WTC11 (cell line): ENCODE measurements around the gene OTUD6A. TPM values are rescaled to one million over a fixed set of nuclear protein-coding genes. Genes with fewer than 3 reads are reported as not detected.

Source experiments
- ATAC-seq: fragments of 200-7000 bp; cut with Tn5 transposase; 2 replicates; pipeline ENCODE4 v1.10.0; 2021; ENCODE audit warnings: mild to moderate bottlenecking, moderate library complexity
- CTCF ChIA-PET: fragments of 300-600 bp; sonication (Branson Sonifier 250); formaldehyde crosslinking; loops from one replicate; lab custom pipeline; 2021; ENCODE audit warnings: antibody characterized with exemption; lab: Charles Lee
- POLR2A ChIA-PET: fragments of 350-600 bp; sonication (Branson Sonifier 250); formaldehyde crosslinking; loops from one replicate; lab custom pipeline; 2021; ENCODE audit warnings: antibody characterized with exemption; lab: Charles Lee
- DNase-seq: peaks from one replicate; pipeline ENCODE4 v3.0.0; 2021; ENCODE audit warnings: low spot score
- H3K27ac Mint-ChIP-seq: 2 replicates; pipeline ENCODE4 v1.8.0; 2021; ENCODE audit warnings: mixed read lengths
- H3K27me3 Mint-ChIP-seq: 2 replicates; pipeline ENCODE4 v1.8.0; 2021; ENCODE audit warnings: low read depth, mild to moderate bottlenecking, moderate library complexity, mixed read lengths
- H3K36me3 Mint-ChIP-seq: 2 replicates; pipeline ENCODE4 v1.8.0; 2021; ENCODE audit warnings: mixed read lengths
- H3K4me1 Mint-ChIP-seq: 2 replicates; pipeline ENCODE4 v1.8.0; 2022; ENCODE audit warnings: mixed read lengths
- H3K4me3 Mint-ChIP-seq: 2 replicates; pipeline ENCODE4 v1.8.0; 2021; ENCODE audit warnings: mild to moderate bottlenecking, moderate library complexity, mixed read lengths
- H3K9me3 Mint-ChIP-seq: 2 replicates; pipeline ENCODE4 v1.8.0; 2021; ENCODE audit warnings: mixed read lengths
- ARID4B ChIP-seq: sonication (generic); formaldehyde crosslinking; IDR thresholded peaks from 2 replicates; pipeline ENCODE4 v1.8.0; 2023; ENCODE audit warnings: missing genetic modification reagents, mild to moderate bottlenecking, borderline replicate concordance
- EMX1 ChIP-seq: fragments of 250-450 bp; sonication (Bioruptor Pico); IDR thresholded peaks from 2 replicates; pipeline ENCODE4 v1.8.0; 2021; ENCODE audit warnings: mild to moderate bottlenecking
- FOXP4 ChIP-seq: sonication (generic); formaldehyde crosslinking; IDR thresholded peaks from 2 replicates; pipeline ENCODE4 v1.8.0; 2022; ENCODE audit warnings: mild to moderate bottlenecking, missing genetic modification reagents
- HMGXB4 ChIP-seq: sonication (generic); formaldehyde crosslinking; IDR thresholded peaks from 2 replicates; pipeline ENCODE4 v1.8.1; 2023; ENCODE audit warnings: mild to moderate bottlenecking, moderate library complexity, missing genetic modification reagents
- JUN ChIP-seq: sonication (generic); formaldehyde crosslinking; IDR thresholded peaks from 2 replicates; pipeline ENCODE4 v1.8.0; 2023; ENCODE audit warnings: mild to moderate bottlenecking, missing genetic modification reagents
- MAX ChIP-seq: sonication (generic); formaldehyde crosslinking; IDR thresholded peaks from 2 replicates; pipeline ENCODE4 v1.8.0; 2022; ENCODE audit warnings: mild to moderate bottlenecking, missing genetic modification reagents
- MLX ChIP-seq: sonication (generic); formaldehyde crosslinking; IDR thresholded peaks from 2 replicates; pipeline ENCODE4 v1.8.1; 2023; ENCODE audit warnings: mild to moderate bottlenecking, missing genetic modification reagents, moderate library complexity
- PRDM15 ChIP-seq: sonication (generic); formaldehyde crosslinking; IDR thresholded peaks from 2 replicates; pipeline ENCODE4 v1.8.0; 2022; ENCODE audit warnings: missing genetic modification reagents
- SMAD4 ChIP-seq: sonication (generic); formaldehyde crosslinking; IDR thresholded peaks from 2 replicates; pipeline ENCODE4 v1.8.0; 2022; ENCODE audit warnings: mild to moderate bottlenecking, missing genetic modification reagents
- TEAD4 ChIP-seq: sonication (generic); formaldehyde crosslinking; IDR thresholded peaks from 2 replicates; pipeline ENCODE4 v1.8.0; 2022; ENCODE audit warnings: mild to moderate bottlenecking, missing genetic modification reagents
- ZBTB21 ChIP-seq: sonication (generic); formaldehyde crosslinking; IDR thresholded peaks from 2 replicates; pipeline ENCODE4 v1.8.1; 2023; ENCODE audit warnings: mild to moderate bottlenecking, missing genetic modification reagents, borderline replicate concordance
- ZNF219 ChIP-seq: sonication (generic); formaldehyde crosslinking; IDR thresholded peaks from 2 replicates; pipeline ENCODE4 v1.8.0; 2023; ENCODE audit warnings: missing genetic modification reagents, mild to moderate bottlenecking, borderline replicate concordance
- ZNF396 ChIP-seq: fragments of 250-450 bp; sonication (Bioruptor Pico); IDR thresholded peaks from 2 replicates; pipeline ENCODE4 v1.8.0; 2021; ENCODE audit warnings: mild to moderate bottlenecking, moderate library complexity, borderline replicate concordance
- ZSCAN18 ChIP-seq: fragments of 250-450 bp; sonication (Bioruptor Pico); IDR thresholded peaks from 2 replicates; pipeline ENCODE4 v2.1.2; 2022; ENCODE audit warnings: mild to moderate bottlenecking, moderate library complexity
- total RNA-seq: library from RNA; stranded (reverse); gene quantifications from 3 replicates; pipeline ENCODE4 v1.2.3, GENCODE V29; 2021

The OTUD6A gene
- total RNA-seq, 1 experiment from 2014 or later: 0.13 TPM

- TF ChIP-seq ZSCAN18 (CRISPR knock-in tag) (no peak), MAX (CRISPR knock-in tag) (no peak), ZBTB21 (no peak)
Measured at GRCh38 chrX:70042399-70043371, 19.6 kb upstream of the OTUD6A start (continued).

GRCh38 chrX:70043685-70044084 is 18.6 kb upstream of the OTUD6A start:
- POLR2A ChIA-PET: no interaction called here
- CTCF ChIA-PET: interaction anchor here (0.6 to 1.0 kb wide), 2 partner anchors 90 to 674 kb away, joined by 3 read pairs; partner anchors contain the start of gene IGBP1
- ATAC-seq (no peak), DNase-seq (no peak)
- Mint-ChIP-seq H3K9me3 (no peaks in the 10 kb centered on the region), H3K4me1 (0 out of 2 replicates have a peak, but pooled peaks cover 2% of the 10 kb centered on the region), H3K36me3 (no peaks in the 10 kb centered on the region), H3K4me3 (no peak overlapping the region), H3K27ac (no peak overlapping the region), H3K27me3 (no peaks in the 10 kb centered on the region; the same call in none of the 2 replicates)
- TF ChIP-seq PRDM15 (CRISPR knock-in tag): no peak
- no peak for TF ChIP-seq JUN (CRISPR knock-in tag)
- TF ChIP-seq MLX (CRISPR knock-in tag): no peak
- no peak for TF ChIP-seq EMX1
- no peak for TF ChIP-seq HMGXB4 (CRISPR knock-in tag)

GRCh38 chrX:70044541-70045245 is 17.6 kb upstream of the OTUD6A start:
- DNase-seq (no peak), ATAC-seq (no peak)
- POLR2A ChIA-PET: no interaction called here
- Mint-ChIP-seq H3K36me3 (no peaks in the 10 kb centered on the region), H3K27ac (no peak overlapping the region), H3K27me3 (no peaks in the 10 kb centered on the region; the same call in none of the 2 replicates), H3K9me3 (no peaks in the 10 kb centered on the region), H3K4me1 (0 out of 2 replicates have a peak, but pooled peaks cover 2% of the 10 kb centered on the region), H3K4me3 (no peak overlapping the region)
- CTCF ChIA-PET: no interaction called here
- TF ChIP-seq TEAD4 (no peak), ZNF219 (CRISPR knock-in tag) (no peak), ARID4B (no peak), SMAD4 (CRISPR knock-in tag) (no peak), FOXP4 (CRISPR knock-in tag) (no peak), ZNF396 (no peak)
